Cardiac muscle cell (in vitro differentiated cells and primary cell): ENCODE data around the gene EFNA3. TPM values are rescaled to one million over a fixed set of nuclear protein-coding genes. Genes with fewer than 3 reads are reported as not detected.
"Not testable (repeated sequence)": the region's sequence is repeated elsewhere in the genome, so short reads cannot be mapped to it uniquely, and the experiment has no call there.

Experiments
- DNase-seq, 2 donors: peaks; one replicate each; pipeline versions ENCODE4 v3.0.0 to v3.0.0-alpha.2; 2010 to 2017; ENCODE audit warnings: low read depth in 1 of 2, low spot score in 1 of 2
- H3K27ac ChIP-seq: fragments of 200-600 bp; sonication (generic); 2 replicates; pipeline ENCODE4 v1.5.1; 2016
- H3K27me3 ChIP-seq: fragments of 200-600 bp; sonication (generic); 2 replicates; pipeline ENCODE4 v1.6.0; 2016; ENCODE audit warnings: control low read depth
- H3K36me3 ChIP-seq: fragments of 200-600 bp; sonication (generic); 2 replicates; pipeline ENCODE4 v1.5.1; 2016; ENCODE audit warnings: control low read depth
- H3K4me1 ChIP-seq: fragments of 200-600 bp; sonication (generic); 2 replicates; pipeline ENCODE4 v1.8.1; 2017; ENCODE audit warnings: low read depth, mild to moderate bottlenecking, mixed run types
- H3K4me3 ChIP-seq: fragments of 200-600 bp; sonication (generic); 2 replicates; pipeline ENCODE4 v1.5.1; 2016; ENCODE audit warnings: mild to moderate bottlenecking
- H3K9me3 ChIP-seq: fragments of 200-600 bp; sonication (generic); 2 replicates; pipeline ENCODE4 v1.5.1; 2017; ENCODE audit warnings: low read depth, mild to moderate bottlenecking, control low read depth
- polyA plus RNA-seq: library from polyadenylated mRNA; unstranded; fragments of >200 nt; fragmentation: Nextera tagmentation; extraction: Ambion mirVana; gene quantifications from 2 replicates; pipeline ENCODE4 v1.2.1, GENCODE V29; 2016
- total RNA-seq: library from RNA; depleted of rRNA; stranded (reverse); fragments of >200 nt; gene quantifications from 2 replicates; pipeline ENCODE4 v1.2.3, GENCODE V29; 2016
- TF ChIP-seq, protein P1 (sequence below): IDR thresholded peaks from 2 replicates; pipeline ENCODE4 v1.5.1; 2012; ENCODE audit warnings: low read depth, mild to moderate bottlenecking, low read length

The EFNA3 gene
- total and polyA plus RNA-seq, 2 experiments from 2014 or later: 26.3 to 43.0 TPM

DNA sequence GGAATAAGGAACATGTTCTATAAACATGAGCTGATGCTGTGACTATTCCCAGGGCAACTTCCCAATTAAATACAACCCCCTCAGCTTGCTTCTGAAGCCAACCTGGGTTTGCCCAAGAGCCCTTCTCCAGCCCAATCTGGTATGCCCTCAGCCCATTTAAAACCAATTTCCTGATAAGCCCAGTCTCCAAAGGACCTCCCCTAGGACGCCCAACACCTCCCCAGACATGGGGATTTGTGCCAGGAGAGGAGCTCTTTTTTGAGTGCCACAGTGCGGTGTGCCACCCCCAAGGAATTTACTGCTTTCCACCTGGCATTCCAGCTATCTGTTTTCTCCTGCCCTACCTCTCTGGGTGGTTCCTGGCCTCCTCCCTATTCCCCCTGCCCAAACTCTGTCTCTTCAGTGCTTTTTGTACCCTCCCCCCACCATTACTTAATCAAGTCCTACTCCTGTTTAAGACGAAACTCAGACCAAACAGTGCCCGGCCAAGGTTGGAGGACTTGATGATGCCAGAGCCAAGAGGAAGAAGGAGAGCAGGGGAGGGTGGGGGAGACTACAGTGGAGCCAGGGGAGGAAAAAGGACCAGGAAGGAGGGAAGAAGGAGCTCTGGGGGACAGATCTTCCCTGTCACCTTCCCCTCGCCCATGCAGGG, 37.6 kb downstream of the EFNA3 start:
- DNase-seq: no peak
- H3K27me3 ChIP-seq: no peaks in the 10 kb centered on the region
- H3K27ac ChIP-seq: no peak overlapping the region
- TF ChIP-seq, protein P1, sequence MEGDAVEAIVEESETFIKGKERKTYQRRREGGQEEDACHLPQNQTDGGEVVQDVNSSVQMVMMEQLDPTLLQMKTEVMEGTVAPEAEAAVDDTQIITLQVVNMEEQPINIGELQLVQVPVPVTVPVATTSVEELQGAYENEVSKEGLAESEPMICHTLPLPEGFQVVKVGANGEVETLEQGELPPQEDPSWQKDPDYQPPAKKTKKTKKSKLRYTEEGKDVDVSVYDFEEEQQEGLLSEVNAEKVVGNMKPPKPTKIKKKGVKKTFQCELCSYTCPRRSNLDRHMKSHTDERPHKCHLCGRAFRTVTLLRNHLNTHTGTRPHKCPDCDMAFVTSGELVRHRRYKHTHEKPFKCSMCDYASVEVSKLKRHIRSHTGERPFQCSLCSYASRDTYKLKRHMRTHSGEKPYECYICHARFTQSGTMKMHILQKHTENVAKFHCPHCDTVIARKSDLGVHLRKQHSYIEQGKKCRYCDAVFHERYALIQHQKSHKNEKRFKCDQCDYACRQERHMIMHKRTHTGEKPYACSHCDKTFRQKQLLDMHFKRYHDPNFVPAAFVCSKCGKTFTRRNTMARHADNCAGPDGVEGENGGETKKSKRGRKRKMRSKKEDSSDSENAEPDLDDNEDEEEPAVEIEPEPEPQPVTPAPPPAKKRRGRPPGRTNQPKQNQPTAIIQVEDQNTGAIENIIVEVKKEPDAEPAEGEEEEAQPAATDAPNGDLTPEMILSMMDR: no peak
- H3K4me3 ChIP-seq: no peak overlapping the region
- no peaks in the 10 kb centered on the region for H3K4me1 ChIP-seq
- no peaks in the 10 kb centered on the region for H3K9me3 ChIP-seq
- no peaks in the 10 kb centered on the region for H3K36me3 ChIP-seq

DNA sequence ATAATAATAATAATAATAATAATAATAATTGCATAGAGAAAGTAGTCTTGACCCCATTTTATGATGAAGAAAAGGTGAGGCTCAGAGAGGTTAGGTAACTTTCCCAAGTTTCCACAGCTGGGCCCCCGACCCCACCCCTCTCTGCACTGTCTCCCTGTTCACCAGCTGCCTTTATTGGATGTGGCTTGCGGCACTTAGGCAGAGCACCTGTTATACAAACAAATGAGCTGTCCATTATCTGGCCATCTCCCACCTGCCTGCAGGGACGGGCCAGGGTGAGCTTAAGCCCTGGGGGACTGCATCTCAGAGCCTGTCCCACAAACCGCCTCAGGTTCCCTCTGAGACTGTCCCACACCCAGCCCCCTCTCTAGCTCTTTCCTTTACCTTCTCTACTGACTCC, 39.0 kb downstream of the EFNA3 start:
- H3K9me3 ChIP-seq: no peaks in the 10 kb centered on the region
- no peaks in the 10 kb centered on the region for H3K4me1 ChIP-seq
- DNase-seq: no peak
- H3K27me3 ChIP-seq: no peaks in the 10 kb centered on the region
- H3K27ac ChIP-seq: no peak overlapping the region
- TF ChIP-seq, protein P1: no peak
- no peak overlapping the region for H3K4me3 ChIP-seq
- H3K36me3 ChIP-seq: no peaks in the 10 kb centered on the region

DNA sequence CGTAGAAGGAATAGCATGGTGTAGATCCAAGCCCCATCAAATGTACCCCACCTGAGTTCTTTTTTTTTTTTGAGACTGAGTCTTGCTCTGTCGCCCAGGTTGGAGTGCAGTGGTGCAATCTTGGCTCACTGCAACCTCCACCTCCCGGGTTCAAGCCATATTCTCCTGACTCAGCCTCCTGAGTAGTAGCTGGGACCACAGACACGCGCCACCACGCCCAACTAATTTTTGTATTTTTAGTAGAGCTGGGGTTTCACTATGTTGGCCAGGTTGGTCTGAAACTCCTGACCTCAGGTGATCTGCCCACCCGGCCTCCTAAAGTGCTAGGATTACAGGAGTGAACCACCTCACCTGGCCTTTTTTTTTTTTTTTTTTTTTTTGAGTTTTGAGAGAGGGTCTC, 39.5 kb downstream of the EFNA3 start:
- not testable (repeated sequence) for H3K27me3 ChIP-seq, H3K36me3 ChIP-seq, H3K9me3 ChIP-seq, DNase-seq, H3K4me3 ChIP-seq, H3K4me1 ChIP-seq, H3K27ac ChIP-seq

DNA sequence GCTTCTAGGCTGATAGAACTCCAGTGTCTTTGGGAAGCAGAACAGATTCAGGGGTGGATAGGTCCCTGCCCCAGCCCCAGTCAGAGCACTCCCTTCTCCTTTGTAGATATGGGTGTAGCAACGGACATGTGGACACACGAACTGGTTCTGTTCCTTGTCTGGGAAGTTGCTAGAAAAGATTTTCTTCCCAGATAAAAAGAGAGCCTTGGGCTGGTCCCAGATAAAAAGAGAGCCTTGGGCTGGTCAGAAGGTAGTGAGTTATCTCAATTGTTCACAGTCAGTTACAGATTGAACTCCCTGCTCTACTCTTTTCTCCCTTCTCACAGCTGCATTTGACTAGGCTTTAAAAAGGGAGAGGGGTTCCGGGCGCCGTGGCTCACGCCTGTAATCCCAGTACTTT, 41.6 kb downstream of the EFNA3 start:
- Histone ChIP-seq H3K9me3 (no peaks in the 10 kb centered on the region), H3K4me3 (no peak overlapping the region), H3K4me1 (no peaks in the 10 kb centered on the region), H3K27me3 (no peaks in the 10 kb centered on the region), H3K27ac (no peak overlapping the region), H3K36me3 (no peaks in the 10 kb centered on the region)
- DNase-seq: no peak
- TF ChIP-seq, protein P1: no peak

DNA sequence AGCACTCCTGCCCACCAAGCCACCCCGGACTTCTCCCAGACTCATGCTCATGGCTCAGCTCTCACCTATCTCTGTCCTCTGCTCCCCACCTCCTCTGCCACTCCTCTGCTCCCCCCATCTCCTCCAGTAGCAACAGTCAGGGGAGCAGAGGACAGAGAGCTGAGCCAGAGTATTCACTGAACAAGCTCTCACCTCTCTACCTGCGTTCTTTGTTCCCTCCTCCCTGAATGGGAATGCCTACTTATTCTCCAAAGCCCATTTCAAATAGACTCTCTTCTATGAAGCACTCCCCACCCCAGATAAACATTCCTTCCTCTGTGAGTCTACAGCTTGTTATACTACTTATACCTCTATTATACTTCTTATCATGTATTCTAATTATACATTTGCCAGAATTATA, 42.6 kb downstream of the EFNA3 start:
- TF ChIP-seq, protein P1: no peak
- H3K9me3 ChIP-seq: no peaks in the 10 kb centered on the region
- H3K27ac ChIP-seq: no peak overlapping the region
- no peaks in the 10 kb centered on the region for H3K36me3 ChIP-seq
- H3K27me3 ChIP-seq: peaks cover 7% of the 10 kb centered on the region
- H3K4me3 ChIP-seq: no peak overlapping the region
- no peaks in the 10 kb centered on the region for H3K4me1 ChIP-seq
- no peak for DNase-seq

DNA sequence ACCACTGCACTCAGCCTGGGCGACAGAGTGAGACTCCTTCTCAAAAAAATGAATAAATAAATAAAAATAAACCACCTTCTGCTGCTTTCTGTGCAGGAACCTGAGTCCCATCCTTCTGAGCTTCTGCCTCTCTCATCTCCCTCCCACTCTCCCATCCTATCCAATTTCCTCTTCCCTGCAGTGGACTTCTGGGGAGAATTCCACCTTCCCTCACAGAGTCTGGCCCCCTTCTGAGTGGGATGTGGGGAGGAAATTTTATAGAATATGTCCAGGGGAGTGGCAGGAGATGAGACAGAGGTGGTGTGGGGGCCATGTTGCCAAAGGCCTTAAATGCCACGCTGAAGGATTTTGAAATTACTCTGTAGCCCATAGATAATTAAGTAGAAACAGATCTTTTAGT, 43.7 kb downstream of the EFNA3 start:
- H3K27ac ChIP-seq: no peak overlapping the region
- H3K4me1 ChIP-seq: peaks cover 6% of the 10 kb centered on the region
- H3K27me3 ChIP-seq: peaks cover 12% of the 10 kb centered on the region
- TF ChIP-seq, protein P1: no peak
- no peak overlapping the region for H3K4me3 ChIP-seq
- no peaks in the 10 kb centered on the region for H3K36me3 ChIP-seq
- no peaks in the 10 kb centered on the region for H3K9me3 ChIP-seq
- no peak for DNase-seq
